K562 (cell line): ENCODE data around the gene EPHB1.

Source experiments
- CREM ChIP-seq: IDR thresholded peaks from 2 replicates; pipeline ENCODE4 v1.6.1; 2014; ENCODE audit warnings: antibody characterized with exemption, low read depth
- EP300 ChIP-seq: IDR thresholded peaks from 2 replicates; pipeline ENCODE4 v1.6.1; 2012; ENCODE audit warnings: low read length, improper control_type of control experiment
- JUNB ChIP-seq: fragments of 450-650 bp; formaldehyde crosslinking; conservative IDR thresholded peaks from 2 replicates; pipeline ENCODE4 v1.4.0; 2020; ENCODE audit warnings: mild to moderate bottlenecking
- MEF2A ChIP-seq: IDR thresholded peaks from 2 replicates; pipeline ENCODE4 v1.6.1; 2011; ENCODE audit warnings: low read depth, mild to moderate bottlenecking, low read length, moderate library complexity; ENCODE audit not compliant: control insufficient read depth
- RAD21 ChIP-seq, 2 experiments: fragments of 250-450 bp in 1 of 2; fragments of 450-650 bp in 1 of 2; sonication (Bioruptor Pico) in 1 of 2; formaldehyde crosslinking in 1 of 2; IDR thresholded peaks in 1 of 2; conservative IDR thresholded peaks in 1 of 2; 2 replicates each; pipeline versions ENCODE4 v1.4.0 to v1.8.0; 2020 to 2022; ENCODE audit warnings: mild to moderate bottlenecking in 2 of 2, moderate library complexity in 1 of 2
- RFX5 ChIP-seq: IDR thresholded peaks from 2 replicates; pipeline ENCODE4 v1.6.1; 2011; ENCODE audit warnings: low read depth, mild to moderate bottlenecking, improper control_type of control experiment, low read length
- SREBF2 ChIP-seq: sonication (generic); formaldehyde crosslinking; IDR thresholded peaks from 2 replicates; pipeline ENCODE4 v1.4.0; 2020; ENCODE audit warnings: mild to moderate bottlenecking, missing genetic modification reagents
- TAF1 ChIP-seq: IDR thresholded peaks from 2 replicates; pipeline ENCODE4 v1.6.1; 2011; ENCODE audit warnings: mild to moderate bottlenecking, low read length, moderate library complexity; ENCODE audit not compliant: insufficient read depth, control insufficient read depth, severe bottlenecking; ENCODE audit errors: extremely low read depth
- TEAD2 ChIP-seq: fragments of 450-650 bp; IDR thresholded peaks from 2 replicates; pipeline ENCODE4 v1.6.1; 2016; ENCODE audit warnings: missing genetic modification characterization, control low read depth, missing compliant biosample characterization
- THRA ChIP-seq: fragments of 450-650 bp; IDR thresholded peaks from 2 replicates; pipeline ENCODE4 v1.6.1; 2017; ENCODE audit warnings: mild to moderate bottlenecking, moderate library complexity
- YY1 ChIP-seq, 3 experiments: IDR thresholded peaks; 2 replicates each; pipeline ENCODE4 v1.6.1; 2011; ENCODE audit warnings: low read length in 2 of 3, mild to moderate bottlenecking in 2 of 3, moderate library complexity in 2 of 3, borderline replicate concordance in 1 of 3, control low read depth in 1 of 3, low read depth in 1 of 3; ENCODE audit not compliant: insufficient read depth in 3 of 3, insufficient replicate concordance in 2 of 3, control insufficient read depth in 1 of 3, insufficient read length in 1 of 3; ENCODE audit errors: extremely low read depth in 1 of 3
- ZNF24 ChIP-seq: fragments of 450-650 bp; IDR thresholded peaks from 2 replicates; pipeline ENCODE4 v1.6.1; 2016
- ZSCAN29 ChIP-seq: fragments of 450-650 bp; IDR thresholded peaks from 2 replicates; pipeline ENCODE4 v1.6.1; 2017
- TF ChIP-seq, protein P1 (sequence below), 3 experiments: IDR thresholded peaks in 2 of 3; conservative IDR thresholded peaks in 1 of 3; 2 replicates each; pipeline ENCODE4 v1.5.1; 2011 to 2012; ENCODE audit warnings: low read length in 3 of 3, mild to moderate bottlenecking in 3 of 3, control low read depth in 2 of 3, improper control_type of control experiment in 1 of 3, inconsistent platforms in 1 of 3, low read depth in 1 of 3, mixed read lengths in 1 of 3, moderate library complexity in 1 of 3; ENCODE audit not compliant: insufficient read depth in 2 of 3

GRCh38 chr3:134934933-134935332 lies 139.9 kb downstream of the EPHB1 start:
- TF ChIP-seq JUNB (CRISPR knock-in tag) (no peak), CREM (no peak), SREBF2 (CRISPR knock-in tag) (no peak), ZSCAN29 (no peak), RFX5 (no peak), YY1 (IDR thresholded peaks at IDR 0.05; ENCODE audit: borderline replicate concordance in 1 of 3, control insufficient read depth in 1 of 3, extremely low read depth in 1 of 3, insufficient read depth in 3 of 3, insufficient read length in 1 of 3, insufficient replicate concordance in 2 of 3, low read depth in 1 of 3, low read length in 2 of 3) (no peak), RAD21 (CRISPR knock-in tag; conservative IDR thresholded peaks at IDR 0.05 in 1 of 2, IDR thresholded peaks at IDR 0.05 in 1 of 2) (no peak), MEF2A (no peak), TEAD2 (tag) (no peak), EP300 (no peak), THRA (no peak), TAF1 (no peak), ZNF24 (no peak)
- TF ChIP-seq, protein P1, sequence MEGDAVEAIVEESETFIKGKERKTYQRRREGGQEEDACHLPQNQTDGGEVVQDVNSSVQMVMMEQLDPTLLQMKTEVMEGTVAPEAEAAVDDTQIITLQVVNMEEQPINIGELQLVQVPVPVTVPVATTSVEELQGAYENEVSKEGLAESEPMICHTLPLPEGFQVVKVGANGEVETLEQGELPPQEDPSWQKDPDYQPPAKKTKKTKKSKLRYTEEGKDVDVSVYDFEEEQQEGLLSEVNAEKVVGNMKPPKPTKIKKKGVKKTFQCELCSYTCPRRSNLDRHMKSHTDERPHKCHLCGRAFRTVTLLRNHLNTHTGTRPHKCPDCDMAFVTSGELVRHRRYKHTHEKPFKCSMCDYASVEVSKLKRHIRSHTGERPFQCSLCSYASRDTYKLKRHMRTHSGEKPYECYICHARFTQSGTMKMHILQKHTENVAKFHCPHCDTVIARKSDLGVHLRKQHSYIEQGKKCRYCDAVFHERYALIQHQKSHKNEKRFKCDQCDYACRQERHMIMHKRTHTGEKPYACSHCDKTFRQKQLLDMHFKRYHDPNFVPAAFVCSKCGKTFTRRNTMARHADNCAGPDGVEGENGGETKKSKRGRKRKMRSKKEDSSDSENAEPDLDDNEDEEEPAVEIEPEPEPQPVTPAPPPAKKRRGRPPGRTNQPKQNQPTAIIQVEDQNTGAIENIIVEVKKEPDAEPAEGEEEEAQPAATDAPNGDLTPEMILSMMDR (IDR thresholded peaks at IDR 0.05 in 2 of 3, conservative IDR thresholded peaks at IDR 0.05 in 1 of 3; ENCODE audit: insufficient read depth in 2 of 3, low read depth in 1 of 3, low read length in 3 of 3) = no peak
